DND-41 (cell line): ENCODE results near the gene KIF21A.

Source experiments
- ATAC-seq: fragments of 200-7000 bp; cut with Tn5 transposase; 3 replicates; pipeline ENCODE4 v1.9.1; 2021; ENCODE audit warnings: low read depth; ENCODE audit not compliant: insufficient read depth
- DNase-seq: peaks from one replicate; pipeline ENCODE4 v3.0.0-alpha.2; 2020
- H2AFZ ChIP-seq: 2 replicates; pipeline ENCODE4 v1.6.0; 2012; ENCODE audit warnings: low read depth, low read length
- H3K27ac ChIP-seq: 2 replicates; pipeline ENCODE4 v1.5.1; 2012; ENCODE audit warnings: low read length, inconsistent platforms
- H3K27me3 ChIP-seq: fragments of 200-600 bp; sonication (generic); 2 replicates; pipeline ENCODE4 v1.6.0; 2012; ENCODE audit warnings: low read length, mild to moderate bottlenecking, inconsistent platforms; ENCODE audit not compliant: insufficient read depth, poor library complexity
- H3K36me3 ChIP-seq: 2 replicates; pipeline ENCODE4 v1.5.1; 2012; ENCODE audit warnings: low read length, inconsistent platforms; ENCODE audit not compliant: insufficient read depth
- H3K4me1 ChIP-seq: 2 replicates; pipeline ENCODE4 v1.5.1; 2012; ENCODE audit warnings: mild to moderate bottlenecking, low read length; ENCODE audit not compliant: insufficient read depth
- H3K4me2 ChIP-seq: 2 replicates; pipeline ENCODE4 v1.6.0; 2012; ENCODE audit warnings: mild to moderate bottlenecking, moderate library complexity, low read length, inconsistent platforms; ENCODE audit not compliant: insufficient read depth
- H3K4me3 ChIP-seq, 2 experiments: fragments of 200-600 bp in 1 of 2; shearing (Covaris generic) in 1 of 2; 2 replicates each; pipeline ENCODE4 v1.5.1; 2012 to 2016; ENCODE audit warnings: inconsistent platforms in 2 of 2, low read length in 2 of 2, mild to moderate bottlenecking in 2 of 2, low read depth in 1 of 2, moderate library complexity in 1 of 2
- H3K79me2 ChIP-seq: 2 replicates; pipeline ENCODE4 v1.6.0; 2012; ENCODE audit warnings: low read length, inconsistent platforms; ENCODE audit not compliant: insufficient read depth
- H3K9ac ChIP-seq: 2 replicates; pipeline ENCODE4 v1.6.0; 2012; ENCODE audit warnings: low read depth, mild to moderate bottlenecking, inconsistent platforms, low read length, moderate library complexity
- H3K9me3 ChIP-seq: 2 replicates; pipeline ENCODE4 v1.5.1; 2012; ENCODE audit warnings: low read length, moderate library complexity, mild to moderate bottlenecking, inconsistent platforms; ENCODE audit not compliant: insufficient read depth, severe bottlenecking
- H4K20me1 ChIP-seq: 2 replicates; pipeline ENCODE4 v1.6.0; 2012; ENCODE audit warnings: low read length; ENCODE audit not compliant: insufficient read depth
- CTCF ChIP-seq: IDR thresholded peaks from 2 replicates; pipeline ENCODE4 v1.5.1; 2012; ENCODE audit warnings: borderline replicate concordance, low read length, moderate library complexity, mild to moderate bottlenecking; ENCODE audit not compliant: poor library complexity, severe bottlenecking; ENCODE audit errors: extremely low read depth
- EZH2 ChIP-seq: IDR thresholded peaks from 3 replicates; pipeline ENCODE4 v1.6.1; 2012; ENCODE audit warnings: borderline replicate concordance, low read depth, mild to moderate bottlenecking, moderate library complexity, low read length, inconsistent platforms; ENCODE audit not compliant: severe bottlenecking

The KIF21A gene

DNA sequence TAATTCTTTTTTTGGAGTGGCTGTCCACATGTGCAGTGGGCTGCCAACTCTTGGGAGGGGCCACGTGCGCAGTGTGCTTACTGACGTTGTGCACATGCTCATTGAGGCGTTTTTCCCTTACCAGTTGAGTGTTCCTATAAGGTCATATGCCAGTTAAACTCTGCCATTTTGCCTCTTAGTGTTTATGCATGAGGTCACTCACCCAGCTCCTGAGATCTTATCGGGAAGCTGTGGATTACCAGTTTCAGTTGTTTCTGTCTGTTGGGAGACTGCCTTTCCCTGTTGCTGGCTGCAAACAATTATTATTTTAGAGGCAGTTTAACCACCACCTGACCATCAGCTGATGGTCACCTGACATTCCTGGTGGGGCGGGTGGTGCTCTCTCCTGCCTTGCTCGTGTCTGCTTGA is 16.1 kb upstream of the KIF21A start:
- Histone ChIP-seq H3K9me3 (peaks cover 2% of the 10 kb centered on the region), H3K4me3 (no peak overlapping the region), H3K27me3 (no peaks in the 10 kb centered on the region), H3K4me1 (no peaks in the 10 kb centered on the region), H4K20me1 (no peaks in the 10 kb centered on the region), H2AFZ (no peak overlapping the region), H3K4me2 (no peak overlapping the region), H3K36me3 (no peaks in the 10 kb centered on the region), H3K79me2 (no peaks in the 10 kb centered on the region), H3K9ac (no peak overlapping the region), H3K27ac (no peak overlapping the region)
- DNase-seq (no peak), ATAC-seq (no peak)
- TF ChIP-seq CTCF (no peak), EZH2 (no peak)

DNA sequence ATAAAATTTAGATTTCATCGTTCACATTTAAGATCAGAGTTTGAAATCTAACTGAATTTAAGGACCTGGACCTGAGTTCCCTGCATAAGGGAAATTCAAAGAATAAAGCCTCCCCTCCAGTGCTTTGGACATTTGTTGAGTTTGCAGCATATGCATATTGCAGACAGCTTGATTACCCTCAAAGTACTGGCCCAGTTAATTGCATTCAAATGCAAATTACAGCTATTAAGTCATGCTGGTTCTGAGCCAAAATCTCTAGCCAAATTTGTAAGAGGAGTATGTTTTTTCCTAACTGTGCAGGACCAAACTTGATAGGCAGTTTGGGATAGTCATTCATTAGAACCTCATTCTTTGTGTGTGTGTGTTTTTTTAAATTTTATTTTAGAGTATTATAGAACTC is 9.1 kb upstream of the KIF21A start:
- Histone ChIP-seq H4K20me1 (no peaks in the 10 kb centered on the region), H3K36me3 (no peaks in the 10 kb centered on the region), H3K4me2 (no peak overlapping the region), H3K9ac (no peak overlapping the region), H3K27ac (no peak overlapping the region), H3K9me3 (no peaks in the 10 kb centered on the region), H2AFZ (no peak overlapping the region), H3K27me3 (no peaks in the 10 kb centered on the region), H3K79me2 (no peaks in the 10 kb centered on the region), H3K4me3 (no peak overlapping the region), H3K4me1 (no peaks in the 10 kb centered on the region)
- DNase-seq (no peak), ATAC-seq (no peak)
- TF ChIP-seq CTCF (no peak), EZH2 (no peak)

- Histone ChIP-seq H3K4me2 (no peak overlapping the region), H3K9me3 (no peaks in the 10 kb centered on the region), H3K27me3 (no peaks in the 10 kb centered on the region), H3K79me2 (no peaks in the 10 kb centered on the region), H3K4me1 (no peaks in the 10 kb centered on the region), H3K9ac (no peak overlapping the region), H2AFZ (no peak overlapping the region), H3K27ac (no peak overlapping the region), H3K4me3 (no peak overlapping the region), H4K20me1 (no peaks in the 10 kb centered on the region), H3K36me3 (no peaks in the 10 kb centered on the region)
- TF ChIP-seq EZH2 (no peak), CTCF (no peak)
- DNase-seq (no peak), ATAC-seq (no peak)
Measured at GRCh38 chr12:39448038-39448437, 5.1 kb upstream of the KIF21A start.

GRCh38 chr12:39443929-39444209 is 949 bp upstream of the KIF21A start:
- no peak for DNase-seq
- no peak overlapping the region for H3K27ac ChIP-seq
- TF ChIP-seq CTCF (no peak), EZH2 (no peak)
- H3K9me3 ChIP-seq, result no peaks in the 10 kb centered on the region
- no peaks in the 10 kb centered on the region for H3K27me3 ChIP-seq
- no peak overlapping the region for H3K4me3 ChIP-seq
- H3K36me3 ChIP-seq, result no peaks in the 10 kb centered on the region
- H4K20me1 ChIP-seq, result no peaks in the 10 kb centered on the region
- no peak for ATAC-seq
- H2AFZ ChIP-seq, result no peak overlapping the region
- H3K4me2 ChIP-seq, result no peak overlapping the region
- no peaks in the 10 kb centered on the region for H3K79me2 ChIP-seq
- H3K9ac ChIP-seq, result no peak overlapping the region
- H3K4me1 ChIP-seq, result no peaks in the 10 kb centered on the region
